T-helper 2 cell treated with Interferon-gamma antibody and Interleukin-4, amounts not matched to agents 5 μg/mL and 100 μg/mL, for 36 hours (primary cell): Measurements from ENCODE around the gene MMP24OS.
A peak's percentile ranks its signal among the peaks of the same experiment; 100 is the strongest.

Experiments
- DNase-seq: peaks from one replicate; pipeline ENCODE4 v3.0.0; 2021; ENCODE audit warnings: low spot score
- H3K27ac Mint-ChIP-seq: one replicate; pipeline ENCODE4 v1.8.0; 2021; ENCODE audit warnings: mild to moderate bottlenecking, mixed read lengths
- H3K27me3 Mint-ChIP-seq: one replicate; pipeline ENCODE4 v1.8.0; 2021; ENCODE audit warnings: low read depth, mixed read lengths
- H3K36me3 Mint-ChIP-seq: one replicate; pipeline ENCODE4 v1.8.0; 2021; ENCODE audit warnings: low read depth, mixed read lengths
- H3K4me1 Mint-ChIP-seq: one replicate; pipeline ENCODE4 v1.8.0; 2021; ENCODE audit warnings: low read depth, mixed read lengths
- H3K4me3 Mint-ChIP-seq: one replicate; pipeline ENCODE4 v1.8.0; 2022; ENCODE audit warnings: mild to moderate bottlenecking, moderate library complexity, mixed read lengths
- H3K9me3 Mint-ChIP-seq: one replicate; pipeline ENCODE4 v1.8.0; 2021; ENCODE audit warnings: mixed read lengths

The MMP24OS gene

GRCh38 chr20:35314816-35315631 is 37.1 kb upstream of the MMP24OS start:
- Mint-ChIP-seq H3K27me3 (no peaks in the 10 kb centered on the region), H3K9me3 (no peaks in the 10 kb centered on the region), H3K4me1 (peaks cover 35% of the 10 kb centered on the region), H3K27ac (peak overlapping the region; percentile 82), H3K36me3 (peaks cover 12% of the 10 kb centered on the region), H3K4me3 (peak overlapping the region; percentile 9)
- DNase-seq: no peak

DNA sequence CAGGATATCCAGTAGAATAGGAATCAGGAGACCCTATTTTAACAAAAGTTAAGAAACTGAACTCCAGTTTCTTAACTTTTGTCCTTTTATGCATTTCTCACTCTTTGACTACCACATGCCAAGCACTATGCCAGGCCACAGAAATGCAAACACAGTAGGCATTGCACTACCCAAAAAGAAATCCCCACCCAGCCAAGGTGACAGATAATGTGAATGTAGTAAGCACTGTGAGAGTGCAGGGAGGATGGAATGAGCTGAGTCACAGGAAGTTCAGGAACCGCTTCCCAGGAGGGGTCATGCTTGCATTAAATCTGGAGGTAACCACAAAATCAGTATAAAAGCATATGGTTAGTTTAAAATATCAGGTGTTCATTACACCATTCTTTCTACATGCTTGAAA is 34.4 kb upstream of the MMP24OS start:
- DNase-seq: peak; percentile 40
- Mint-ChIP-seq H3K4me3 (no peak overlapping the region), H3K9me3 (no peaks in the 10 kb centered on the region), H3K4me1 (peaks cover 28% of the 10 kb centered on the region), H3K27ac (peak overlapping the region; percentile 41), H3K36me3 (peaks cover 18% of the 10 kb centered on the region), H3K27me3 (no peaks in the 10 kb centered on the region)

DNA sequence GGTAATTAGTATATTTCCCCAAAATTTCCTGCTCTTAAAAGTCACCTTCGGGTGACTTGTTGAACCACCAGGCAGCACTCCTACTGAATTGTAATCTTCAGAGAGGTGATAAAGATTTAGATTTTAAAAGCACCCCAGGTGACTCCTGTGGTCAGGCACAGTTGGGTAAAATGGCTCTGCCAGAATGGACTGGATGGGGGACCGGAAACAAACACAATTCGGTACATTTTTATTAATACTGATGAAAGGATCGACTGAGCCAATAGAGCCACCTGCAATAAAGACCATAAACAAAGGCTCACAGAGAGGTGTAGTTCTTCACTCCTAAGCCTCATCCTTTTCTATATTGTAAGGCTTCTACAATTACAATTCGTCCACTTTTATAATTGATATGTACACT is 33.9 kb upstream of the MMP24OS start:
- H3K36me3 Mint-ChIP-seq: peaks cover 18% of the 10 kb centered on the region
- H3K4me1 Mint-ChIP-seq: peaks cover 33% of the 10 kb centered on the region
- H3K9me3 Mint-ChIP-seq: no peaks in the 10 kb centered on the region
- DNase-seq: no peak
- H3K27me3 Mint-ChIP-seq: no peaks in the 10 kb centered on the region
- no peak overlapping the region for H3K4me3 Mint-ChIP-seq
- no peak overlapping the region for H3K27ac Mint-ChIP-seq

GRCh38 chr20:35311409-35311808 is 33.5 kb upstream of the MMP24OS start:
- Mint-ChIP-seq H3K27me3 (no peaks in the 10 kb centered on the region), H3K36me3 (peaks cover 19% of the 10 kb centered on the region), H3K4me3 (no peak overlapping the region), H3K9me3 (no peaks in the 10 kb centered on the region), H3K4me1 (peaks cover 37% of the 10 kb centered on the region), H3K27ac (no peak overlapping the region)
- DNase-seq: peak; percentile 58

- Mint-ChIP-seq H3K4me1 (peaks cover 44% of the 10 kb centered on the region), H3K27ac (peak overlapping the region; percentile 17), H3K36me3 (peaks cover 16% of the 10 kb centered on the region), H3K4me3 (no peak overlapping the region), H3K9me3 (no peaks in the 10 kb centered on the region), H3K27me3 (no peaks in the 10 kb centered on the region)
- no peak for DNase-seq
Measured at GRCh38 chr20:35307666-35308653, 30.0 kb upstream of the MMP24OS start.

DNA sequence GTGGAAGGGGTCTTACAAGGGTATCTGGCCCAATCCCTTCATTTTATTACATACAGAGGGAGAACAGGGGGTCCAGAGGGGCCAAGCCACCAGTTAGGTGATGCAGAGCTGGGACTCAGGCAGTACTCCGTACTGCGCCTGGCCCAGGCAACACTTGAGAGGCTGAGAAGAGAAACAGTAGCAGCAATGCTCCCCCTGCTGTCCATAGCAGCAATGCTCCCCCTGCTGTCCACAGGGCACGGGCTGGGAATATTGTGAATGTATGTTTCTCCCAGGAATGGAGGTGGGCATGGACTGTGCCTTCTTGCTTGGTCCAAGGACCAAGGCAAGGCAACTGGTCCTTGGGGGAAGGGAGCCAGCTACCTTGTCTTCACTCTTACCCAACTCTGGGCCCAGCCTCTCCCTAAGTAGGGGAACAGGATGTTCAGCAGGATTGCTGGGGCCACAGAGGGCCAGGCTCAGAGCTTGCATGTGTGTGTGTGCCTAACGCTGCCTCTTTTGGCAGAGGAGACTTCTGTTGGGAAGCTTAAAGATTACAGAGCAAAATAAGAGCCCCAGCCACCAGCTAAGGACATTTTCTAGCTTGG is 29.1 kb upstream of the MMP24OS start:
- DNase-seq: no peak
- Mint-ChIP-seq H3K36me3 (peaks cover 10% of the 10 kb centered on the region), H3K4me1 (peaks cover 37% of the 10 kb centered on the region), H3K27ac (no peak overlapping the region), H3K4me3 (no peak overlapping the region), H3K27me3 (no peaks in the 10 kb centered on the region), H3K9me3 (no peaks in the 10 kb centered on the region)

DNA sequence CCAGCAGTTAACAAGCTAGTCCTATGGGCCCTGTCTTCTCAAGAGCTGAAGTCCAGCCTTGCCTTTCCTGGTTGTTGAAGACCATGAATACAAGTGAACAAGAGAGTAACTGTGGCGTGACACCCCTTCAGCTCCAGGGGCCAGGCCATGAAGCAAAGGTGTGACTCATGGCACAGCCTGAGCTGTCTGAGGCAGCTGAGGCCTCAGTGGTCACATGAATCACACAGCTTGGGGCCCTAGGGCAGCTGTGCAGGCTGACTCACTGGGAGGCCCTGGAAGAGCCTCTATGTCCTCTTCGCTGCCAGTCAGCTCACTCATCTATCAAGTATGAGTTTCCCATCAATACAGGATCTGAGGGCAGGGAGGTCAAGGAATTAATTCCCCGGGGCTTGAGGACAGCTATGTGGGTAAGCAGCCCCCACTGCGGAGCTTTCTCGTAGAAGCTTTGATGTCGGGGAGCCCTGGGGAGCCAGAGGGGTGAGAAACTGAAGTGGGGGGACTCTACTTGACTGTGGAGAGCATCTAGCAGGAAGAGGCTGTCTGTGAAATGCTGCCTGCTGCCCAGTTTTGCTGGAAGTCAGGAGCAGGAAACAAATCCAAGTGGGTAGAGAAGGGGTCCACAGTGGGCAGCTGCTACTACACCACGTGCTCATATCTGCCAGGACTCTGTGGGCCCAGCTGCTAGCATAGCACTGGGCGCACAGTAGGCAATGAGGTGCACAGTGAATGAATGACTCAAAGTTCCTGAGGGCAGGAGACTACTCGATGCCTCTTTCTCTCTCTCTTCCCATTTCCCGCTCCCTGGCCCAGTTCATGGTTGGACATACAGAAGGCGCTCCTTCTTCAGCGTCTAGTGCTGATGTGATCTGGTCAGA is 28.0 kb upstream of the MMP24OS start:
- H3K36me3 Mint-ChIP-seq: peaks cover 10% of the 10 kb centered on the region
- no peaks in the 10 kb centered on the region for H3K9me3 Mint-ChIP-seq
- peak overlapping the region; percentile 84 for H3K27ac Mint-ChIP-seq
- DNase-seq: peak; percentile 88
- peaks cover 34% of the 10 kb centered on the region for H3K4me1 Mint-ChIP-seq
- H3K4me3 Mint-ChIP-seq: peak overlapping the region; percentile 48
- no peaks in the 10 kb centered on the region for H3K27me3 Mint-ChIP-seq

DNA sequence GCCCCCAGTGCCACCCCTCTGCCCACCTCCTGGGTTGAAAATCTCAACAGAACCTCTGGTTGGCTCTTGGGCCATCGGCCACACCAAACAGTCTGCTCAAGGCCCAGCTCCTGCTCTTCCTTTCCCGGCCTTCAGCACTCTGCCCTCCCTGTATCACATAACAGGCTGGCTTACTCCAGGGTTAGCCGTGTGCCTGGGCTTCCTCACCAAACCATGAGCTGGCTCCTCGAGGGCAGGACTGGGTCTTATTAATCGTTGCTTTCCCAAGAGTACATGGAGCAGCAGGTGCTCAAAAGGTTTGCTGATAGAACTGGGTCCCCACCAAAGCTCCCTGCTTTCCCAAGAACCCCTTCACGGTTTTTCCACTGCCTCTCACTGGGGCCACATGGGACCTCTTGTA is 27.0 kb upstream of the MMP24OS start:
- Mint-ChIP-seq H3K27me3 (no peaks in the 10 kb centered on the region), H3K9me3 (no peaks in the 10 kb centered on the region), H3K36me3 (peaks cover 8% of the 10 kb centered on the region), H3K27ac (no peak overlapping the region), H3K4me1 (peaks cover 33% of the 10 kb centered on the region), H3K4me3 (no peak overlapping the region)
- DNase-seq: no peak

DNA sequence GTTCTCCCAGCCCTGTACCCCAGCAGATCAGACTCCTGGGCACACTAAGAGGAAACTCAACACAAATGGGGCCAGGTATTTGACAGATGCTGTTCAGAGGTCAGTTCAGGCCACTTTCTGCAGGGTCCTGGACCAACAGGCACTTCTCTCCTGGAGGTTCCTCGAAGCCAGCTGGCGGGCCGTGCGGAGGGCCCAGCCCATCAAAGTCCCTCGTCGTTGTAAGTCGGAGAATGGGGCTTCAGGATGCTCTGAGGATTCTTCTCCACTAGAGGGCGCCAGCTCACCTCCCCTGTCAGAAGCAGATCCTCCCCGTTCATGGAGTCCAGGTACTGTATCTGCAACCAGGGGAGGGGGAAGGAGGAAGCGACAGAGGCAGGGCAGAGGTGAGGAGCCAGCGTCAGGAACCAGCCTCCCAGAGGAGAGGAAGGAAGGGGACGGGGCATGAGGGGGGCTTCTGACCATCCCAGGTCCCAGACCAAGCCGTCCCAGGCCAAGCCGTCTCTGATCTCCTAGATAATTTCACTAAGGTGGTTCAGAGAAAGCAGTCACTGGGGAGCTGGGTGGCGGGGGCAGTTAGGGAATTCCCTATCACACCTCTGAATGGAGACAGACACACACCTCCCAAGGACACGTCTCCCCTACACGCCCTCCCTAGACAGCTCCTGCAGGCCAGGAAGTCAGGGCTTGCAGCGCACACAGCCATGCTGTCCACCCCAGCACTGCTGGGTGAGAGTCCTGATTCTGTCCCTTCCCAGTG is 26.0 kb upstream of the MMP24OS start:
- H3K36me3 Mint-ChIP-seq: peaks cover 7% of the 10 kb centered on the region
- DNase-seq: peak; percentile 78
- no peaks in the 10 kb centered on the region for H3K27me3 Mint-ChIP-seq
- H3K9me3 Mint-ChIP-seq: no peaks in the 10 kb centered on the region
- H3K4me1 Mint-ChIP-seq: peaks cover 33% of the 10 kb centered on the region
- no peak overlapping the region for H3K4me3 Mint-ChIP-seq
- H3K27ac Mint-ChIP-seq: peak overlapping the region; percentile 81

DNA sequence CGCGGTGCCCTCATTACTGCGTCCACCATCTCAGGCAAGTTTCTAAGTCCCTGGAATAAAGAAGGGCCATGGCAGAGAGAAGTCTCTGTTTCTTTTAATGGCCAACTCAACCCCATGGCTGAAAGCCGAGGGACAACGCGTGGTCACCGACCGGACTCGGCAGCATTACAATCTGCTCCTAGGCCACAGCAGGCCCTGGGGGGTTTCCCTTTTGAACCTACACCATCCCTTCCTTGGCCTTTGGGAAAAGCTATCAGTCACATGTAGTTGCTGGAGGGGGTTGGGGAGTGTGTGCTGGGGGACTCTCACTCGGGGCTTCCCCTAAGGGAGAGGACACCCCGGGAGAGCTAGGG is 25.4 kb upstream of the MMP24OS start:
- Mint-ChIP-seq H3K36me3 (peaks cover 5% of the 10 kb centered on the region), H3K9me3 (no peaks in the 10 kb centered on the region), H3K4me3 (no peak overlapping the region), H3K27me3 (no peaks in the 10 kb centered on the region), H3K27ac (no peak overlapping the region), H3K4me1 (peaks cover 33% of the 10 kb centered on the region)
- no peak for DNase-seq

DNA sequence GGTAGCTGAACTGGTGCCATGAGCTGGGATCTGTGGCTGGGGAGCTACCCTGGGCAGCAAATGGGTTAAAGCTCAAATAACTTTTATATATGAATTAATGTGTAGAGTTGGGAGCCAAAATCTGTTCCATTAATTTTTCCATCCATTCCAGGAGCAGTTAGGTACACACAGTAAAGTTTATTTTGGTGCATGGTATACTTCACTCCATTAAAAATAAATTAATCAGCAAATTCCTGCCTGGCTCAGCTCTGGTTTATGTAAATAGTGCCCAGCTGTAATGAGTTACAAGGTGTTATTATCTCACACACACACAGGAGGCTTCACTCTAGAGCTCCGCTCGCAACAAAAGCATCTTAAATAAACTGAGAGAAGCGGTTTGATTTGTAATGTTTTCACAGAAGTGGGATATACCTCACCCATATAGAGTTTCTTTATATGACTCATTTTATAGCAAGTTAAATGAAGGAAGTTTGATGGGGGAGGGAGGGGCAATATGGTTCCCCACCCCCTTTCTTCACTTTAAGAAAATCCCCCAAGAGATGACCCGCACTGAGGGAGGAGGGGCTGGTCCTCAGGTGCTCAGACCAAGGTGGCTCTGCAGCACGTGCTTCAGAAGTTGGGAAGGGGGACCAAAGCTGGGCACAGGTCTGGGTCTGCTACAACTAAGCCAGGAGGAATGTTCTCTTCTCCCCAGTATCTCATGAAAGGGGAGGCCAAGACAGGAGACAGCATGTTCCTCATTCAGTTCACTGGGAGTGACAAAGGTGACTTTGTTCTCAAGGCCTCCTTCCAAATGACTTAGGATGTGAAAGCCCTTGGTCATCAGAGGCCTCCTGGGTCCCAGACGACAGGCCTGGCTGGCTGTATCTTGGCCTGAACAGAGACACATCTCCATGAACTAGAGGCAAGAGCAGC is 24.8 kb upstream of the MMP24OS start:
- Mint-ChIP-seq H3K4me3 (no peak overlapping the region), H3K27ac (no peak overlapping the region), H3K4me1 (peaks cover 33% of the 10 kb centered on the region), H3K36me3 (peaks cover 3% of the 10 kb centered on the region), H3K27me3 (no peaks in the 10 kb centered on the region), H3K9me3 (no peaks in the 10 kb centered on the region)
- no peak for DNase-seq

DNA sequence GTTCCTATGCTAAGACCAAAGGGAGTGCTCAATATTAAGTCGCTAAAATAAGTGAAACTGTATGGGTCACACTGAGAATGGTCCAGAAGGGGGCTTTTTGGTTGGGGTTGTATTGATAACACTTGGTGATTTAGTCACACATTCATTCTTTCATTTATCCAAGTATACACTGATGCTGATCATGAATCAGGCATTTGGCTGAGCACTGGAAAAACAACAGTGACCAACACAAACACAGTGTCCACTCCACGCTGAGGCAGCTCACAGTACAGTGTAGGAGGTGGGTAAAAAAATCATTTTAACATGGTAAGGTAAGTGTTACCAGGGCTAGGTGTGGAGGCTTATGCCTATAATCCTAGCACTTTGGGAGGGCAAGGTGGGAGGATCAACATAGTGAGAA is 23.5 kb upstream of the MMP24OS start:
- Mint-ChIP-seq H3K27ac (no peak overlapping the region), H3K27me3 (no peaks in the 10 kb centered on the region), H3K9me3 (no peaks in the 10 kb centered on the region), H3K36me3 (peaks cover 2% of the 10 kb centered on the region), H3K4me3 (no peak overlapping the region), H3K4me1 (peaks cover 23% of the 10 kb centered on the region)
- no peak for DNase-seq
